HG03139 (cell line): ENCODE measurements around the gene ZNF511.
"Not testable (repeated sequence)": the region's sequence is repeated elsewhere in the genome, so short reads cannot be mapped to it uniquely, and the experiment has no call there.

Experiments
- ATAC-seq: cut with Tn5 transposase; IDR thresholded peaks from one replicate; pipeline ENCODE4 v1.9.1; 2021; ENCODE audit not compliant: unreplicated experiment

ZNF511 gene

DNA sequence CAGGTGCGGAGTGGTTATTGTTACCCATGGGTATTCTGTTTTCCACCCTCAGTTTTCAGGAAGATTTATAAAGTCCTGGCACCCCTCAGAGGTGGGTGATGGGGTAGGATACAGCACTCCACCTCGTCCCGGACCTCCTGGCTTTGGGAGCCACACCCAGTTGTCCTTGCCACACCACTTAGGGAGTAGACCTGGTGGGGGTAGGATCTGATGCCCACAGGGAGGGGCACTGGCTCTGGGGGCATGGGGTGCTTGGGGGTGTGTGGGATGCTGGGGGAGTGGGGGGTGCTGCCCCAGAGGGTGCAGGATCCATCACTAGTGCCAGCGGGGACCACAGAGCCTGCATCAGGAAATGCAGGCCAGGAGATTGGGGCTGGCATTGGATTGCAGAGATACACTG is 4.5 kb downstream of the ZNF511 start:
- no peak for ATAC-seq

DNA sequence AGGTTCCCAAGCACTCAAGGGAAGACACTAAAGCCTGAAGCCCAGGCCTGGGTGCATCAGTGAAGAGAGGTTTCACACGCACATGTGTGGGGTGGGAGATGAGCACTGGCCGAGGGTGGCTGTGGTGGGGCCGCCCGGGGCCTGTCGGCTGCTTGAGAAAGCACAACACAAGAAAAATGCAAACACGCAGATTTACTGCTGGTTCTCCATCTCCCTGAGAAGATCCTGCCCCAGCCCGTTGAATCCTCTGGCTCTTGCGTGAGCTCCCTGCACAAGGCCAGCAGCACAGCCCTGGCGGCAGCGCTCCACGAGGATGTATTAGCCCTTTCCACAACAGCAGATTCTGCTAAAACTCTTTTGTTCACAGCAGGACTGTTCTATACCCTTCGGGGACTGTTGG is 6.2 kb downstream of the ZNF511 start:
- no peak for ATAC-seq

DNA sequence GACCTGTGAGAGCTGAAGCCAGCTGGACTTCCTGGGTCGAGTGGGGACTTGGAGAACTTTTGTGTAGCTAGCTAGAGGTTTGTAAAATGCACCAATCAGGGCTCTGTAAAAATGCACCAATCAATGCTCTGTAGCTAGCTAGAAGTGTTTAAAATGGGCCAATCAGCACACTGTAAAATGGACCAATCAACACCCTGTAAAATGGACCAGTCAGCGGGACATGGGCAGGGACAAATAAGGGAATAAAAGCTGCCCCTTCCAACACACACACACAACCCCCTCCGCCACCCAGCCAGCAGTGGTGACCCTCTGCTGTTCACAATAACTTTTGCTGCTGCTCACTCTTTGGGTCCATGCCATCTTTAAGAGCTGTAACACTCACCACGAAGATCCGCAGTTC is 7.1 kb downstream of the ZNF511 start:
- no peak for ATAC-seq

DNA sequence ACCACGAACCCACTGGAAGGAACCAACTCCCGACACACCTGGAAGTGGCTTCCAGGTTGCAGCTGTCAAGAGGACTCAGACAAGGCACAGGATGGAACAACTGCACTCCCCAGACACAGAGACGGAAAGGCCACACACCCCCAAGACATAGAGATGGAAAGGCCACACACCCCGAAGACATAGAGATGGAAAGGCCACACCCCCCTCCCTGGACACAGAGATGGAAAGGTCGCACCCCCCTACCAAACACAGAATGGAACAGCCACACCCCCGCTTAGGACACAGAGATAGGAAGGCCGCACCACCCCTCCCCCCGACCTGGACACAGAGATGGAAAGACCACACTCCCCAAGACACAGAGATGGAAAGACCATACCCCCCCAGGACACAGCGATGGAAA is 7.6 kb downstream of the ZNF511 start:
- no peak for ATAC-seq

DNA sequence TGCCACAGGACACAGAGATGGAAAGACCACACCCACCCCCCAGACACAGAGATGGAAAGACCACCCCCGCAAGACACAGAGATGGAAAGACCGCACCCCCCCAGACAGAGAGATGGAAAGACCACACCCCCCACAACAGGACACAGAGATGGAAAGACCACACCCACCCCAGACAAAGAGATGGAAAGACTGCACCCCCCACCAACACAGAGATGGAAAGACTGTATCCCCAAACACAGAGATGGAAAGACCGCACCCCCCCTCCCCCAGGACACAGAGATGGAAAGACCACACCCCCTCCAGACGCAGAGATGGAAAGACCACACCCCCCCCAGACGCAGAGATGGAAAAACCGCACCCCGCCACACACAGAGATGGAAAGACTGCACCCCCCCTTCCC is 8.0 kb downstream of the ZNF511 start:
- no peak for ATAC-seq

DNA sequence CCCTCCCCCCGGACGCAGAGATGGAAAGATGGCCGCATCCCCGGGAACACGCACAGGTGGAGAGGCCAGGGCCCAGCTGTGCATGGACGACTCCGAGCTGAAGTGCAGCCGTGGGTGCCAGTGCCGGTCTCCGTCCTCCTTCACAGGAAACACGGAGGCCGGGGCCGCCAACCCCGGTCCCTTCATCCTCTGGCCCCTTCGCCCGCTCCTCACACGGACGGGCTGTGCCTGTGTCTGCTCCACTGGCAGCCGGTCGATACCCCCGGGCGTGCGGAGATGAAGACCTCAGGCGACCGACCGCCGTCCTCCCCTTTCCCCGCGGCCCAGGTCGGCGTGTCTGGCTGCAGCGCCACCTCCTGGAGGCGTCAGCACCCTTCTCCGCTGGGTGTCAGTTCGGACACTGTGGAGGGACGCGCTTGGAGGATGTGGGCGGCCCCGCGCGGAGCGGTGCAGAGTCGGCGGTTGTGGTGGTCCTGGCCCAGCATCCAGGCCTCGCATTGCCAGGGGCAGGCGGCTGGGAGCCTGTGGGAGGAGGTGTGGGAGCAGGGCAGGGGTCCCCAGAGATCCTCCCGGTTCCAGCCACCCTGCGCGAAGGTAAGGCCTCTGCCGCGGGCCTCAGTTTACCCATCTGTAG is 9.9 kb downstream of the ZNF511 start:
- ATAC-seq = no peak

DNA sequence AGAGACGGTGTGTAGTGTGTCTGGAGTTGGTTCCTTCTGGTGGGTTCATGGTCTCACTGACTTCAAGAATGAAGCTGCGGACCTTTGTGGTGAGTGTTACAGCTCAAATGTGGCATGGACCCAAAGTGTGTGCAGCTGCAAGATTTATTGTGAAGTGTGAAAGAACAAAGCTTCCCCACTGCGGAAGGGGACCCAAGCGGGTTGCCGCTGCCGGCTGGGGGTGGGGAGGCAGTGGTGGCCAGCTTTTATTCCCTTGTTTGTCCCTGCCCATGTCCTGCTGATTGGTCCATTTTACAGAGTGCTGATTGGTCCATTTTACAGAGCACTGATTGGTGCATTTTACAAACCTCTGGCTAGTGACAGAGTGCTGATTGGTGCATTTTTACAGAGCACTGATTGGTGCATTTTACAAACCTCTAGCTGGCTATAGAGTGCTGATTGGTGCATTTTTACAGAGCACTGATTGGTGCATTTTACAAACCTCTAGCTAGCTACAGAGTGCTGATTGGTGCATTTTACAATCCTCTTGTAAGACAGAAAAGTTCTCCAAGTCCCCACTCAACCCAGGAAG is 12.2 kb downstream of the ZNF511 start:
- ATAC-seq = not testable (repeated sequence)

DNA sequence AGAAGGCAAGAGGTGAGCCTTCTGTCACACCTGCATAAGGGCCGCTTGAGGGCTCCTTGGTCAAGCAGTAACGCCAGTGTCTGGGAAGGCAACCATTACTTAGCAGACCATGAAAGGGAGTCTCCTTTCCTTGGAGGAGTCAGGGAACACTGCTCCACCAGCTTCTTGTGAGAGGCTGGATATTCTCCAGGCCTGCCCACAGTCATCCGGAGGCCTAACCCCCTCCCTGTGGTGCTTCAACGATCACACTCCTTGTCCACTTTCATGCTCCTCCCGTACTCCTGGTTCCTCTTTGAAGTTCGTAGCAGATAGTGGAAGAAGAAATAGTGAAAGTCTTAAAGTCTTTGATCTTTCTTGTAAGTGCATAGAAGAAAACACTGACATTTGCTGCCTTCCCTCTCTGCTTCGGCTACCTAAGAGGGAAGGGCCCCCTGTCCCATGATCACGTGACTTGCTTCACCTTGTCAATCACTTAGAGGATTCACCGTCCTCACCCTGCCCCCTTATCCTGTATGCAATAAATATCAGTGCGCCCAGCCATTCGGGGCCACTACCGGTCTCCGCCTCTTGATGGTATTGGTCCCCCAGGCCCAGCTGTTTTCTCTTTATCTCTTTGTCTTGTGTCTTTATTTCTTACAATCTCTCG is 13.5 kb downstream of the ZNF511 start:
- ATAC-seq = not testable (repeated sequence)

DNA sequence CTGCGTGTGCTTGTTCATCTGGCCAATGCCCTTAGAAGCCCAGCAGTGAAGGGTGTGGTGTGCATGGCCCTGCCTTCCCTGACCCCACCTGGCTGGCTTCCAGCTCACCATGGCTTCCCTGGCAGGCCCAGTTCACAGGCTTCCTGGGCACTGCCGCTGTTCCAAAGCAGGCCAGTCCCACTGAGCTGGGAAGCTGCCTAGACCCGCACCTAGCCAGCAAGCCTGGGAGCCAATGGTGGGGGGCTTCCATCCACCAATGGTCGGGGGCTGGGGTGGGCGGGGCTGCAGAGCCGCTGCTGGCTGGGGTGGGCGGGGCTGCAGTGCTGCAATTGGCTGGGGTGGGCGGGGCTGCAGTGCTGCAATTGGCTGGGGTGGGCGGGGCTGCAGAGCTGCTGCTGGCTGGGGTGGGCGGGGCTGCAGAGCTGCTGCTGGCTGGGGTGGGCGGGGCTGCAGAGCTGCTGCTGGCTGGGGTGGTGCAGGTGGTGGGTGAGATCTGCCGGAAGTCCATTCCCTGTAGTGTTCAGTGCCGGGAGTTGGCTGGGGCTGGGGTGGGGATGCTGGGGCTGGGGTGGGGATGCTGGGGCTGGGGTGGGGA is 15.6 kb downstream of the ZNF511 start:
- ATAC-seq = no peak

DNA sequence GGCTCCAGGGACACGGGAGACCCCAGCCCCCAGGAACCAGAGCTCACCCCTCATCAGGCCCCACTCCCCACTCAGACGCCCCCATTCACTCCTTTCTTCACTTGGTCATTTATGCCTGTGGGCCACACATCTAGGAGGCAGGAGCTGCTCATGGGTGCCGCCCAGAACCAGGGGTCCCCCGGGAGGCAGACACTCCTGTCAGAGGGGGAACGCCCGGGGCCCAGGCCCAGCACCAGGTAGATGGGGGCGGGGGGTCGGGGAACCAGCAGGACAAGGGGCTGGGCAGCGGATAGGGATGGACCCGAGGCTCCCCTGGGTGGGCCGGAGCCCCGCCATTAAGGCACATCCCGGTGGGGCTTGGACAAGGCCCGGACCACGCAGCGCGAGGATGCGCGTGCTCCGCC is 16.1 kb downstream of the ZNF511 start:
- no peak for ATAC-seq

DNA sequence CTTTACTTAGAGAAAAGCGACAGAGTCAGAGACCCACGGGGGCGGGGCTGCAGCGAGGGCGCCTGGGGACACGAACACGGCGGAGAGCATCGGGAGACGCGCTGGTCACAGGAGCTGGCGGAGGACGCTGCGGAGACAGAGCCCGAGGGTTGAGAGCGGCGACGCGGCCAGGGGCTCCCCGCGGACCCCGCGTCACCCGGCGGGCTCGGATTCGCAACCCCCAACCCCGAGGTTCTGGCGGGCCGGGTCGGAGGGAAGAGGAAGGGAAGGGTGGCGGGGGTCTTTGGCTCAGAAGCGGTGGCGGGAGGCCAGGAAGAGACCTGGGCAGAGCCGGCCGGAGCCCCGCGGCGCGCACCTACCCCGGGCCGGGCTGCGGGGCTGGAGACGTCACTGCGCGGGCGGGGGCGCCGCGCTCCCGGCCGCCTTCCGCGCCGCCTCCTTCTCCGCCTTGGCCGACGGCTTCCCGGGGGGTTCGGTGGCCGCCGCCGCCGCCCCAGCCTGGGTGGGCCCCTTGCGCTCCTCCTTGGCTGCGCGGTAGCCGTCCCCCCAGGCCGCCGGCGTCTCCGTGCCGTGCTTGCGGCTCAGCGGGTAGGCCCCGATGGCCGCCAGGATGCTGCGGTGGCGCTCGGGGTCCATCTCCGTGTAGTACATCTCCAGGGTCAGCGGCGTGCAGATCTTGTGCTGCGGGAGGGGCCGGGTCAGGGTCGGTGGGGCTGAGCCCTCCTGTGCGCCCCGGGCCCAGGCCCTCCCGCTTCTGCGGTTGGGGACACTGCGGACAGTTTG is 16.9 kb downstream of the ZNF511 start:
- ATAC-seq = no peak

DNA sequence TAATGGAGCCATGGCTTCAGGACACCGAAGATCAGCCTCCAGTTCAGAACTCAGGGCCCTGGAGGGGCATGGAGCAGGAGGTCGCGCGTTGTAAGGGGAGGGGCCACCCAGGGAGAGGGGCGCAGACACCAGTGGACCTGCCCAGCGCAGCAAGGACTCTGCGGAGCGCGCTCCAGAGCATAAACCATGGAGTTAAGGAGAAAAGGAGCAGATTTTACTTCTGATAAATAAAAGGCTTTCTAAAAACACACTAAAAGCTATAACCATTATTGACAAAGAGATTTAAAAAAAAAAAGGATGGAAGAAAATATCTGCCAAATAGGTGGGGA is 17.5 kb downstream of the ZNF511 start:
- no peak for ATAC-seq

DNA sequence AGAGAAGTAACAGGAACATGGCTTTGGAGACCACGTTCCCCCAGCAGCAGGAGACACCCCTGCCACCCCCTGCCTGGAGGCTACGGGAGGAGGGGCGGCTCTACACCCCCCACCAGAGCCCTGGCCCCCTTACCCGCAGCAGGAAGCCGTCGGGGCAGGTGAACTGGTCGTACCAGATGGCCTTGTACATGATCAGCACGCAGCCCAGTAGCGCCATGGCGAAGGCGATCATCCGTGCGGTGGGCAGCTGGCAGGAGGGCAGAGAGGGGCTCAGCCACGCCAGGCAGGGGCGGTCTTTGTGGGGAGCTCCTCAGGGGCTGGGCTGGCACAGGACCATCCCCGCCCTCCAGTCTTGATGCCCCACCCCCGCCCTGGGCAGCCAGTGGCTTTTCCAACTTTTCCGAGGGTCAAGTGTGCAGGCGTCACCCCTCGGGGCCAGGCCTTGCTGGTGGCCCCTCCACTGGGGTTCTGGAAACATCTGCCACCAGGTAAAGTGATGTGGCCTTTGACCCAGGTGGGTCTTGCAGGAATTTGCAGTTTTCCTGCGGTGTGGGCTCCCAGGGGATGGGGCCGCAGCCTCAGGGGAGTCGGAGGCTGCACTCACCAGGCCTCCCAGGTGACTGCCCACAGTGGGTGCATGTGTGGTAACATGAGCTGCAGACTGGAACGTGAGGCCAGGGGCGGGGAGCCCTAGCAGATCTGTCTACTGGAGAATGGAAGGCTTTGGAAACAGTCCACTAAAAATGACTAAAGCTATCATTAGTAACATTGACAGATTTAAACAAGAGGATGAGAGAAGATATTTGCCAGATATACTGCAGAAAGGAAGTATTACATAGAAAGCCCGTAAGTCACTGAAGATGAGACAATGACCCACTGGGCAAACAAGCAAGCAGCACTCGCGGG is 18.3 kb downstream of the ZNF511 start:
- ATAC-seq = no peak

DNA sequence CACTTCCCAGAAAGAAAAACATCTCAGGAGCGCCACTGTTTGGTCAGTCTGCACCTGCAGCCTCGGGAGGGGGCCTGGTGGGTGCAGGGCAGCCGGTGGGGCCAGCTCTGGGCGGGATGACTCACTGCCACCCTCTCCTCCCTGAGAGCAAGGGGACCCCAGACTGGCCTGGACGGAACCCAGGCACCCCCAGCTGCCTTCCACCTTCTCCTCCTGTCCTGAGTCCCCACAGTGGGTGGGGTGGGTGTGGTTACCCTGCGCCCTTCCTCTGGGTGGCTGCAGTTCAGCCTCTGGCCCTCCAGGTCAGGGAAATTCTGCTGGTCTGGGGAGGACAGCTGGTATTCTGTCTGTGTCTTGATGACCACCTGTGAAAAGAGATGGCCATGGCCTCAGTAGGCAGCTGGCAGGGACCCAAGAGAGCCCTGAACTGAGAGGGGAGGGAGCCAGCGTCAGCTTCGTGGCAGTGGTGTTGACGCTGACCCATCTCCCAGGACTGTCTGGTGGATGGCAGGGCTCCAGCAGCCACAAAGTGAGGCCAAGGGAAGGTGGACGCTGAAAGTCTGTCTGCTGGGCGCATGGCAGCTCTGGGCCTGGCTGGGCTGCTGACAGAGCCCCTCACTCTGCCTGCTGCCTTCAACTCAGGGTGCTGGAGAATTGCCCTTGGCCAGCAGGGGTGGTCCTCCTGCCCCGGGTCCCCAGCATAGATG is 19.1 kb downstream of the ZNF511 start:
- no peak for ATAC-seq

DNA sequence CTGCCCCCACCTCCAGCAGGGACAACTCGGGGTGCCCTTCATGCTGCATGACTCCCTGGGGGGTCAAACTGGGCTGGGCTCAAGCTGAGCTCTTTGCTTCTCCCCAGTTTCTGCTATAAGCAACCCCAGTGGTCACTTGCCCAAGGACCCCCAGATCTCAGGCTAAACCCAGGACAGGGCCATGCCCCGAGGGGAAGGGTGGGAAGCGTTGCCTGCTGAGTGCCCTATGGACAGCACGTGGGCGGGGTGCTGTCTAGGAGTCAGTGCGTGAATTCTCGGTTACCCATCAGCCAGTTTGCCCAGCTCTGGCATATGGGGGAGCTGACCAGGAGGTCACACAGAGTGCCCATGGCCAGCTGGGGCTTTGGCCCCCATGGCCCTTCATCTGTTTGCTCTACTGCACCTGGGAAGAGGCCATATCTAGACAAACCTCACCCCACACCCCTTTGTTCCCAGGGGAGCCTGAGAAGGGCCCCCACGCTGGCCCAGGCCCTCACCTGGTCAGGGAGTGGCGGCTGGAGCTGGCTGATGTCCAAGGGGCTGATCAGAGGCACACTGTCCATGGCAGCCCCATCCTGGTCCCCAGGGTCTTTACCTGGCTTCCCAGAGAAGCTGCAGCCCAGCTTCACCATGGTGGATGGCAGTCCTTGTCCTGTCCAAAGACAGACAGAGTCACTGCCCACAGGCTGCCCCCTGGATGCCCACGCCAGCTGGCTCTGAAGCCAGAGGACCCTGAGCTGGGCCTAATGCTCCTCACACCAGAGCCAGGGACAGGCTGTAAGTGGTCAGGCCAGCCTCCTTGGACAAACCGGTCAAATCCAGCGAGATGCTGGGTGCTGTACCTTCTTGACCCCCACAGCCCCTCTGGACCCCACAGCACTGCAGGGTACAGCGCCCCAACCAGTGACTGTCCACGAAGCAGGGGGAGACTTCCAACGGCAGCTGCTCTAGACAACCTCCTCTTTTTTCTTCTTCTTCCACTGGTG is 19.9 kb downstream of the ZNF511 start:
- no peak for ATAC-seq

DNA sequence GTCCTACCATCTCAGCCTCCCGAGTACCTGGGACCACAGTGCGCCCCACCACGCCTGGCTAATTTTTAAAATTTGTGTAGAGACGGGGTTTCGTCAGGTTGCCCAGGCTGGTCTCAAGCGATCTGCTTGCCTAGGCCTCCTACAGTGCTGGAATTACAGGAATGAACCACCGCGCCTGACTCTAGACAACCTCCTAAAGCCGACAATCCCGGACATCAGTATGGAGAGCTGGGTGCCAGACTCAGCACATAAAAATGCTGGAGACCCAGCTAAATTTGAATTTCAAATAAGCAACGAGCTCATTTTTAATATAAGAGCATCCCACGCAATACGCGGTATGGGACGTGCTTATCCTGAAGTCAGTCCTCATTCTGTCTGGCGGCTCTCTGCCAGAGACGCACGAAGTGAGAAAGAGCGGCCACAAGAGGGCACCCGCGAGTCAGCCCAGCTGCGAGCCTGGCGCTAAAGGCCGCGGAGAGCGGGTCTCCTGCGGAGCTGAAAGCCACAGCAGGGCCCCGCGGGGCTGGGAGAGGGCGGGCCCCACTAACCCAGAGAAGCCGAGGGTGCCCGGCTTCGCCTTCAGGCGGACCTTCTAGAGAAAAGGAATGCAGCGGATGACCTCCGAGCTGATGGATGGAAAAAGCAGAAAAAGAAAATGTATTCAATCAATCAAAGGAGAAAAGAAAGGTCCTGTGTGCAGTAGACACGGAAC is 20.9 kb downstream of the ZNF511 start:
- ATAC-seq = peak; percentile 84

DNA sequence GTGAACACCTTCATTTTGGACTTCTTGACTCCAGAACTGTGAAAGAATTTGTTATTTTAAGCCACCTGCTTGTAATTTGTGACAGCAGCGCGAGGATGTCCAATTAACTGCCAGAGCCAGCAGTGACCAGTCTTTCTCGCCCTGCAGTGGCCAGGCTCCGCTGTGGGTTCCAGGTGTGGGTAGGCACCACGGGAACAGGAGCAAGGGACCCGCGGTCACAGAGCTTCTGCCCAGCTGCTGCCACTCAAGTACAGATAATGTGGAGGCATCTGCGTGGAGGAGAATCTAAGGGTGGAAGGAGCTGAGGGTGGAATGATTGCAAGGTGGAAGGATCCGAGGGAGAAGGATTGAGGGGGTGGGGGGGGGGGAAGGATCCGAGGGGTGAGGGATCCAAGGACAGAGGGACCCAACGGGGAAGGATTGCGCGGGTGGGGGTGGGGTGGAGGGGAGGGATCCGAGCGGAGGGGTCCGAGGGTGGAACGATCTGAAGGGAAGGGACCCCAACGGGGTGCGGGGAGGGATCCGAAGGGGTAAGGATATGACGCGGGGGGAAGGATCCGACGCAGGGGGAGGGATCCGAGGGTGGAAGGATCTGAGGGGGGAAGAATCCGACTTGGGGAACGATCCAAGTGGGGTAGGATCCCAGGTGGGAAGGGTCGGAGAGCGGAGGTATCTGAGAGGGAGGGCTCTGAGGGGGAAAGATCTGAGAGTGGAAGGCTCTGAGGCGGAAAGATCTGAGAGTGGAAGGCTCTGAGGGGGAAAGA is 24.4 kb downstream of the ZNF511 start:
- ATAC-seq = no peak
